OCI-LY1 (cell line): Measurements from ENCODE around the gene SEMA5A.

ENCODE experiments used
- H2AFZ ChIP-seq: fragments of 200-600 bp; sonication (generic), shearing (Covaris generic); 2 replicates; pipeline ENCODE4 v1.6.0; 2014; ENCODE audit warnings: antibody characterized with exemption, mild to moderate bottlenecking, low read length
- H3F3A ChIP-seq: fragments of 200-600 bp; sonication (generic), shearing (Covaris generic); 2 replicates; pipeline ENCODE4 v1.6.0; 2014; ENCODE audit warnings: mild to moderate bottlenecking, antibody characterized with exemption, low read length, moderate library complexity; ENCODE audit not compliant: insufficient read depth
- H3K27ac ChIP-seq: fragments of 200-600 bp; sonication (generic); 2 replicates; pipeline ENCODE4 v1.5.1; 2014; ENCODE audit warnings: low read length, mixed run types, mild to moderate bottlenecking, low read depth; ENCODE audit not compliant: poor library complexity, severe bottlenecking
- H3K27me3 ChIP-seq: fragments of 200-600 bp; sonication (generic); 2 replicates; pipeline ENCODE4 v1.6.0; 2014; ENCODE audit warnings: antibody characterized with exemption, mild to moderate bottlenecking, low read length, moderate library complexity; ENCODE audit not compliant: insufficient read depth
- H3K36me3 ChIP-seq: fragments of 200-600 bp; sonication (generic); 2 replicates; pipeline ENCODE4 v1.6.1; 2014; ENCODE audit warnings: mild to moderate bottlenecking, antibody characterized with exemption, low read length, moderate library complexity, mixed read lengths; ENCODE audit not compliant: insufficient read depth
- H3K4me1 ChIP-seq: fragments of 200-600 bp; sonication (generic); 2 replicates; pipeline ENCODE4 v1.5.1; 2014; ENCODE audit warnings: mild to moderate bottlenecking, low read length, moderate library complexity; ENCODE audit not compliant: insufficient read depth, severe bottlenecking
- H3K4me2 ChIP-seq: fragments of 200-600 bp; sonication (generic), shearing (Covaris generic); 2 replicates; pipeline ENCODE4 v1.6.1; 2014; ENCODE audit warnings: low read length
- H3K4me3 ChIP-seq: fragments of 200-600 bp; sonication (generic); 2 replicates; pipeline ENCODE4 v1.5.1; 2014; ENCODE audit warnings: low read length, low read depth, mild to moderate bottlenecking, mixed read lengths; ENCODE audit not compliant: poor library complexity, severe bottlenecking
- H3K79me2 ChIP-seq: fragments of 200-600 bp; shearing (Covaris generic); 2 replicates; pipeline ENCODE4 v1.6.1; 2016; ENCODE audit warnings: mixed run types, low read length, mixed read lengths; ENCODE audit not compliant: insufficient read depth
- H3K9ac ChIP-seq: fragments of 200-600 bp; sonication (generic), shearing (Covaris generic); 2 replicates; pipeline ENCODE4 v1.6.1; 2014; ENCODE audit warnings: mild to moderate bottlenecking, low read length, mixed read lengths
- H3K9me2 ChIP-seq: fragments of 200-600 bp; sonication (generic), shearing (Covaris generic); 2 replicates; pipeline ENCODE4 v1.6.1; 2014; ENCODE audit warnings: low read depth, mild to moderate bottlenecking, low read length, mixed read lengths
- H3K9me3 ChIP-seq: fragments of 200-600 bp; shearing (Covaris generic); 2 replicates; pipeline ENCODE4 v1.6.1; 2014; ENCODE audit warnings: low read length, mixed read lengths
- H4K20me1 ChIP-seq: fragments of 200-600 bp; sonication (generic), shearing (Covaris generic); 2 replicates; pipeline ENCODE4 v1.6.0; 2016; ENCODE audit warnings: mild to moderate bottlenecking, low read length; ENCODE audit not compliant: insufficient read depth
- CTCF ChIP-seq: fragments of 200-600 bp; sonication (generic), shearing (Covaris generic); IDR thresholded peaks from 2 replicates; pipeline ENCODE4 v1.5.1; 2017; ENCODE audit warnings: mild to moderate bottlenecking, antibody characterized with exemption, low read length, moderate library complexity, mixed read lengths
- EZH2 ChIP-seq: fragments of 200-600 bp; sonication (generic), shearing (Covaris generic); IDR thresholded peaks from 2 replicates; pipeline ENCODE4 v1.8.0; 2017; ENCODE audit warnings: borderline replicate concordance, mixed run types, mild to moderate bottlenecking, antibody characterized with exemption, low read length, moderate library complexity, mixed read lengths

The SEMA5A gene

GRCh38 chr5:9479361-9479760 is 66.5 kb downstream of the SEMA5A start:
- H3F3A ChIP-seq = no peaks in the 10 kb centered on the region
- no peak overlapping the region for H3K27ac ChIP-seq
- no peaks in the 10 kb centered on the region for H3K9me2 ChIP-seq
- no peak overlapping the region for H3K4me3 ChIP-seq
- H2AFZ ChIP-seq = no peak overlapping the region
- H3K9ac ChIP-seq = no peak overlapping the region
- H3K79me2 ChIP-seq = no peaks in the 10 kb centered on the region
- no peaks in the 10 kb centered on the region for H3K4me1 ChIP-seq
- no peaks in the 10 kb centered on the region for H4K20me1 ChIP-seq
- no peaks in the 10 kb centered on the region for H3K9me3 ChIP-seq
- no peak overlapping the region for H3K4me2 ChIP-seq
- H3K36me3 ChIP-seq = no peaks in the 10 kb centered on the region
- TF ChIP-seq EZH2 (no peak), CTCF (no peak)
- H3K27me3 ChIP-seq = no peaks in the 10 kb centered on the region

DNA sequence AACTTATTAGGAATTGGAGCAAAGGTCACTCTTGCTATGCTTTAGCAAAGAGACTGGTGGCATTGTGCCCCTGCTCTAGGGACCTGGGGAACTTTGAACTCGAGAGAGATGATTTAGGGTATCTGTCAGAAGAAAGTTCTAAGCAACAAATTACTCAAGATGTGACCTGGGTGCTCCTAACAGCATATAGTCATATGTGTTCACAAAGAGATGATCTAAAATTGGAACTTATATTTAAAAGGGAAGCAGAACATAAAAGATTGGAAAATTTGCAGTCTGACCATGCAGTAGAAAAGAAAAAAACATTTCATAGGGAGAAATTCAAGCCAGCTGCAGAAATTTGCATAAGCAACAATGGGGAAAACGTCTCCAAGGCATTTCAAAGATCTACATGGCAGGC is 68.3 kb downstream of the SEMA5A start:
- Histone ChIP-seq H3K79me2 (no peaks in the 10 kb centered on the region), H2AFZ (no peak overlapping the region), H3K4me2 (no peak overlapping the region), H3K27ac (no peak overlapping the region), H3K9me3 (no peaks in the 10 kb centered on the region), H3K9ac (no peak overlapping the region), H3K4me1 (no peaks in the 10 kb centered on the region), H4K20me1 (no peaks in the 10 kb centered on the region), H3K27me3 (no peaks in the 10 kb centered on the region), H3K4me3 (no peak overlapping the region), H3K9me2 (no peaks in the 10 kb centered on the region), H3K36me3 (no peaks in the 10 kb centered on the region), H3F3A (no peaks in the 10 kb centered on the region)
- TF ChIP-seq CTCF = no peak
- TF ChIP-seq EZH2 = no peak

DNA sequence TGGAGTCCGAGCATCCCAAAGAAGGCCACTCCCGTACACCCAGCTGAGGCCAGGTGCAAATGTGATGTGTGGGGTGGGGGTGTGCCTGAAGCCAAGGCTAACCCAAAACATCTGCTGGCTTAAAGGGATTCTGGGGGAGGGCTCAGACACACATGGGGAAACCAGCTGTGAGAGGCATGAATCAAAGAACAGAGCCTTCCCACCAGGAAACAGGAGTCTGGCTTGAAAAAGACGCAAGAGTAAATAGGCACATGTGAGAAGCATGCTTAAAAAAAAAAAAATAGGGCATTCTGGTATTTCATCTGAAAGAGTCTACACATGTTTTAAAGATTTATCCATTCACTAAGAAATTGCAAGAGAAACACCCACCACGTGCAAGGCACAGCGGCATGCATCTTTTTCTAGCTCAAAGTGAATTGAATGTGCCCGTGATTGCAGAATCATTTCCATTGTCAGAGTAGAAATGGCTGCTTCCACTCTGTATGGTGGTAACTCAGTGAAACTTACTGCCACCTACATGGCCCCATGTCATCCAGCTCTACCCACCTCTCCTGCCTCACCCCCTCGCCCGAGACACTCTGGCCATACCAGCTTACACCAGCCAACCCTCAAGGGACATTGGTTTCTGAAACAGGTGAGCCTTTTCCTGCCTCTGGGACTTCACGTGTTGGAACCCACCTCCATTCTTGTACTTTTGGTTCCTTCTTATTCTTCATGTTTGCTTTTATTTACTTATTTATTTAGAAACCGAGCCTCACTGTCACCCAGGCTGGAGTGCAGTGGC is 71.5 kb downstream of the SEMA5A start:
- no peaks in the 10 kb centered on the region for H3F3A ChIP-seq
- H3K36me3 ChIP-seq = no peaks in the 10 kb centered on the region
- no peaks in the 10 kb centered on the region for H4K20me1 ChIP-seq
- no peak overlapping the region for H2AFZ ChIP-seq
- H3K9ac ChIP-seq = no peak overlapping the region
- no peaks in the 10 kb centered on the region for H3K27me3 ChIP-seq
- H3K9me3 ChIP-seq = no peaks in the 10 kb centered on the region
- H3K27ac ChIP-seq = no peak overlapping the region
- no peaks in the 10 kb centered on the region for H3K4me1 ChIP-seq
- no peak overlapping the region for H3K4me3 ChIP-seq
- no peak for TF ChIP-seq CTCF
- no peak for TF ChIP-seq EZH2
- no peaks in the 10 kb centered on the region for H3K79me2 ChIP-seq
- no peaks in the 10 kb centered on the region for H3K9me2 ChIP-seq
- no peak overlapping the region for H3K4me2 ChIP-seq
